8988T (cell line): Measurements from ENCODE around the gene GSE1.
A peak's percentile ranks its signal among the peaks of the same experiment; 100 is the strongest.

Source experiments
- DNase-seq: peaks from one replicate; pipeline ENCODE4 v3.0.0; 2011

Gene GSE1

DNA sequence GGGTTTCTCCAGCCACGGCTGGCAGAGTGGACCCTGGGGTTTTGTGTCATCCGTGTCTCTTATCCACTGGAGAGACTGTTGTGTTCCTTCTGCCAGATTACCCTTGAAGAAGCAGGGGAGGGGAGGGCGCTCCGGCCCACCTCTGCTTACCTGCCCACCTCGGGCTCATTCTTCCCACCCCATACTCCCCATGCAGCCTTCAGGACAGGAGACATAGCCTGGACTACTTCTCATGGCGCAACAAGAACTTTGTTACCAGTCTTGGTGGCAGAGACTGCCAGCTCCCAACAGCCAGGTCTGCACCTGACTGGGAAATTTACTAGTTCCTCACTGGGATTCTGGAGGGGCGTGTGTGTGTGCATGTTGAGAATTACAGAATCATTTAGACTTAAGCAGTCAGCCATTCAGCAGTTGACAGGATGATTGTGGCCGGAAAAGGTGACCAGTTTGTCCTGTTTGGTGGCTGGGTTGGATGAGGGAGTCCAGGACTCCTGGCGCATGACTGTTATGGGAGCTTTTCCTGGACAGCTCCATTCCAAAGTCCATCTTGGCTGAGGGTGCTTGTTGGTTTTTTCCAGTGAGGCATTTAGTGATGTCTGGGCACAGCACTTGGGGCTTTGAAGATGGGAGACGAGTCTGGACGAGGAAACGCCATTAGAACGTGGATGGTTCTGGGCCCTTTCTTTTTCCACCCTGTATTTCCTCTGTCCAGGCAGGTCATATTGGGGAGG, 8.7 kb downstream of the GSE1 start:
- DNase-seq: no peak

DNA sequence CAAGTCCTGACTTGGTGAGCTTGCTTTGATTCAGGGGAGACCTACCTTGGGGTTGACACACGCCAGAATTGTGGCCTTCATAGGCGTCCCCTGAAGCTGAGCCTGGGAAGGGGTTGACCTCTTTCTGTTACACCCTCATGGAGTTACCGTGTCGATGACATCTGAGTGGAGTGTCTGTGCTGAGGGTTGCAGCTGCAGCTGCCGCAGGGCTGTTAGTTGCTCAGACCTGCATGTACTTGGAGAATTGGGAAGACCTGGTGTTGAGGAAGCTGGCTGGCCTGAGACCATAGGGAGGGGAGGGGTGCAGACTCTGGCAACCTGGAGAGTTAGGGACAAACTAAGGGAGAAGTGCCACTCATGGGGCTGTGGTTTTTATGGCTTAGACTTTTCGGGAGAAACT, 9.6 kb downstream of the GSE1 start:
- no peak for DNase-seq

DNA sequence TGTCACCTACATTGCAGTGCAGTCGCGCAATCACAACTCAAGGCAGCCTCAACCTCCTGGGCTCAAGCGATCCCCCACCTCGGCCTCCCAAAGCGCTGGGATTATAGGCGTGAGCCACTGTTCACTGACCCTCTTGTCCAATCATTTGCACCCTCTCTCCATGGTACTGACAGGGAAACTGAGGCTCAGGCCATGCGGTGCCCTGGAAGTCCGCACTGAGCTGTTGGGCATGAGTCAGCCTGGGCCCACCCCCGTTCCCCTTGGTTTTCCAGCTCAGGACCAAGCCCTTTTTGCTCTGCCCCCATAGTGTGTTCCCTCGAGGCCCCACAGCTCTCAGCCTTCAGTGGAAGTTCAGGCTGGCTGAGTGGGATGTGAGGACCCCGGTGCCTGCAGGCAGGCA, 10.1 kb downstream of the GSE1 start:
- DNase-seq: no peak

DNA sequence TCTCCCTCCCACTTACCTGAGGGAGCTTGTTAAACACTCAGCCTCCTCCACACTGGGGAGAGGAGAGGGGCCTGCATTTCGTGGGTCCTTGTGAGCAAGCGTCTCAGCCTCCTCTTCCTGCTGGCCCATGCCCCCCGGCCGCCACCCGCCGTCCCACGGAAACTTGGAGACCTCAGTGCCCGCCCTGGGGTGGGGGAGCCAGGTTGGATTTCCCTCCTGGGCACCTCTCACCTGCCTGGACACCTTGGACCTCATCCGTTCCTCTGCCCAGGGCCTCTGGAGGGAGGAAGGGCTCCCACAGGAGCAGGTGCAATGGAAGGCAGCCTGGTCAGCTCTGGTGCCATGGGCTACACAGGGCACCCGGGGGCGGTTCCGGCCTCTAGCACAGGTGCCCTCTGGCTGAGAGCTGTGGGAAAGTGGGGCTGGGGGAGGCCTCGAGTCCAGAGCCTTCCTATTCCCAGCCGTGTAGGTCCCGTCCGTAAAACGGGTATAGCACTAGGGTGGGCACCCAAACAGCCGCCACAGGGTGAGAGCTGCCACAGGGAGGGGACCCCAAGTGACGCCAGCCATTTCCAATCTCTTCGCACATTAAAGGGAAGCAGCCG, 11.0 kb downstream of the GSE1 start:
- no peak for DNase-seq

DNA sequence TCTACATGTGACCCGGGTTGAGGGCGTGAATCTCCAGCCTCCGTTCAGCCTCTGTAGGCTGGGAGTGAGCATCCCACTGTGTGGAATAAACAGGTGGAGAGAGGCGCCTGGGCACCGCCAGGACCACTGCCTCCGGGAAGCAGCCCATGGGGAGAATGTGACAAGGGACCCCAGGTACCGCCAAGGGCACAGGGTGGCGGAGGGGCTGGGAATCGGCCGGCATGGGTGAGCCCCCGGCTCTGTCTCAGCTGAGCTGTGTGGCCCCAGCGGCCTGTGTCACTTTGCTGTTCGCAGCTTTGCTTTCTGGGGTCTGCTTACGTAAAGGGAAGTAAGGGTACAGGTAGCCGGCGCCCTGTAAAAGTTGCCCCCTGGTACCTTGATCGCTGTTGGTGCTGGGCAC, 11.5 kb downstream of the GSE1 start:
- DNase-seq: no peak

DNA sequence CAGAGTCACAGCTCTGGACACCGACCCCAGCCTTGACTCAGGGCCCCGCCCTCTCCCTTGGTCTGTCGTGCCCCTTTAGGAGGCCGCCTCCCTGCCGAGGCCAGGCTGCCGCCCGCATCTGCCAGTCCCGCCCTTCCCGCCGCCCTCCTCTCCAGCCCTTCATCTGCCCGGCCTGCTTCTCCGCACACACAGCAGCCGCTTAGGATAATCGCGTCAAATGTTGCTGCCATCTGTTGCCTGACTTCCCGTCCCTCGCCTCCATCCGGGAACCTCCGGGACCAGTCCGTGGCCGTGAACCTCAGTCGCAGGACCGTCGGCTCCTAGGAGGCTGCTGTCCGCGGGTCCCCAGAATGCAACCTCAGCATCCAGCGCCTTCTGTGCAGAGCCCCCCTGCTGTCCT, 11.9 kb downstream of the GSE1 start:
- DNase-seq: no peak

DNA sequence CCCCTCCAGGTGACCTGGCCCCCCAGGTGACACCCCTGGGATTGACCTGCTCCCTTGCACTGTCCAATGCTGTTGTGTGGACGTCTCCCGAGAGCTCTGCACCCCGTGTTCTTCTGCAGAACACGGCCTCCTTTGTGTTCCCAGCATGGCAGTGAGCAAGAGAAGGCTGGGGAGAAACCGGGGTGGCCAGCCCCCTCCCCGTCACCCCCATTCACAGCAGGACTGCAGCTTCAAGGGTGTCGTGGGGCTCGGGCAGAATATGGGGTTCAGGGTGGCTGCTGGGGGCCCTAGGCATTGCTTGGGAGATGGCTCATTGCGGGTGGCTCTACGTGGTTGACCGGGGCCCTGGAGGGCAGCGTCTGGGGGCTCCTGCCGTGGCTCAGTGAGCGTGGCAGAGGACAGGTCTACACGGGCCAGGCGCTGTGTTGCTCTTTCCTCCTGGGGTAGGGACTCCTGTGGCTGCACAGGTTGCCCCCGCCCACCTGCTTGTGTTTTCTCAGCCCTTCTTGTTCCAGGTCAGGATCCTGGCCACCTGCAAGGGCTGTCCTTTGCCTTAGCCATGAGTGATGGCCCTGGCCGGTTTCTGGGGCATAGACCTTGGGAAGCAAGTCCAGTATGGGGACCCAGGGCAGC, 12.5 kb downstream of the GSE1 start:
- DNase-seq: no peak

DNA sequence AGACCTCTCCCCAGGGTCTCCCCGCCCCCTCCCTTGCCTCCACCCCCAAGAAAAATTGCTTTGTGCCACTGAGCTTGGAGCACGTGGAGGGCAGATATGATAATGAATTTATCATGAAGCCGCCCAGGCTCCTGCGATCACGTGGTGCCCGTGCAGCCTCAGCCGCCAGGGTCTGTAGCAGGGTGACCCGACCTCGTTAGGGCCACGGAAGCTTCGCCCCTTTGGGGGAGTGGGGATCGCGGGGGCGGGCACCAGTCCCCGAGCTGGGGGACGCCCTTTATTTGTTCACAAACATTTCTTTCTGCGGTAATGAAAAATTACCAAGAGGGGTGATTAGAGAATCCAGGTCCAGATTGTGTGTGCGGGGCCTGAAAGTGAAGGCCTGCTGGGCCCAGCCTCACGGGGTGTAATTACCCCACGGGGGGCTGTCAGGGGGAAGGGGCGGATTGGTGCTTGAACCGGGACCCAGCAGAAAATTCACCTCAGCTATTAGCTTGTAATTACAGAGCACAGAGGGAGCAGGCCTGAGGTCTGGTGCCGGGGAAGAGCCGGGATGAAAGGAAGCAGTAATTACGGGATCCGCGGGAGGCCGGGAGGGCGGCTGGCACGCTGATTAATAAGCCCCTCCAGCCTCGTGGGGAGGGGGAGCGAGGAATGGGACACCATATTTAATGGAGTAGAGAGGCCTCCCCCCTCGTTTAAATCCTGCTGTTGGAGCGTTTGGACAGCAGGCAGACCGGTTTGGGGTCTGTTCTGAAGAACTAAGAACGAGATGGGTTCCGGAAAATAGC, 13.3 kb downstream of the GSE1 start:
- DNase-seq: no peak

DNA sequence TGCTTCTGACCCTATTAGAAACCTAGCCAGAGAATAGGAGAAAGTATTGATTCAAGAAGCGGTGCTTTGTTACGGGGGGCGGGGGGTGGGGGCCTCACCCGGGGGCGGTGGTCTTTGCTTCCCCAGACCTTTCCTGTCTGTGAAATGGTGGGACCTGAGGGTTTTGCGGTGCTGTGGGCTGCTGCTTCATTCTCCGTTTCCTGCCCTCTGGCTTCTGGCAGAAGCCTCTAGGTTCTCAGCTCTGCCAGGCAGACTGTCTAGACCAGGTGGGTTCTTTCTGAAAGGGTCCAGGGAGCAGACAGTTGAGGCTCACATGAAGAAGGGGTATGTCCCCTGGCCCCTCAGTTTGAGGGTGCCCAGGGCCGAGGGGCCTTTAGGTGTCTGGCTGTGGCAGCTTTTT, 14.0 kb downstream of the GSE1 start:
- DNase-seq: no peak

DNA sequence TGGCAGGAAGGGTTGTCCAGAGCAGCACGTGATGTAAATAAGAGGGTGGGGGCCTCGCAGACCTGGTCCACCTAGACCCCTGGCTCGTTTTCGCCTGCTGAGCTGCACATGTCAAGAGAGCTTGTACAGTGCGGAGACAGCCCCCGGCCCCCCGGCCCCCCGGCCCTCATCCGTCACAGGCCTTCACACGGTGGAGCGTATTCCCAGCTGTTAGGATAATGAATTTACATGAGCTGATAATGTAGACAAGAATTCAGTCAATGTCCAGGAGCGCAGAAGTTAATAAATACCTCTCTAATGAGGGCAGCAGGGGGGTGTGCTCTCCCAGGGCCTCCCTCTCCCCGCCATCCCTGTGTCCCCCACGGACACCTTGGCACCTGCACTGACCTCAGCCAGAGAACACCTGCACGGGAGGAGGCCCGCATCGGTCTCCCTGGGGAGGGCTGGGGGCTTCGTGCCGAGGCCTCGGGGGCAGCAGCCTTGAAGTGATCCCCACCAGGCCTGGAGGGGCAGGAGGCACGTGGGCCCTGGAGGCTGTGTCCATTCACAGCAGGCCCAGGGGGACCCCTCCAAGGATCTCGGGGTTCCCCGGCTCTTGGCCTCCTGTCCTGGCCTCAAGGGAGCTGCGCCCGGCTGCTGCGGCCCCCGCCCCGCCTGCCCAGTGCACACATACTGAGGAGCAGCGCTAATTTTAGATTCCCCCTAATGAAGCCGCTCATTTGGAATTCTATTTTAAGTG, 14.6 kb downstream of the GSE1 start:
- DNase-seq: no peak

DNA sequence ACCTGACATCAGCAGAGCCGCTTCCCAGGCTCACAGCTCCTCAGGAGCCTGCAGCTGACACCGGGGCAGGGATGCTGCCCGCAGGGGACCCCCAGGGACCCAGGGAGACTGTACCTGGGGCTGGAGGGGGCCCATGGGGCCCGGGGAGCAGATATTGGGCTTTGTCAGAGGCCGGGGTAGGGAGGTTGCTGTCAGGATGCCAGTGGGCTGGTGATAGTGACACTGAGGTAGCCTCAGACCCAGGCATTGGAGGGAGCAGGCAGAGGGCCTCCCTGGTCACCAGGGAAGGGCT, 15.1 kb downstream of the GSE1 start:
- no peak for DNase-seq

DNA sequence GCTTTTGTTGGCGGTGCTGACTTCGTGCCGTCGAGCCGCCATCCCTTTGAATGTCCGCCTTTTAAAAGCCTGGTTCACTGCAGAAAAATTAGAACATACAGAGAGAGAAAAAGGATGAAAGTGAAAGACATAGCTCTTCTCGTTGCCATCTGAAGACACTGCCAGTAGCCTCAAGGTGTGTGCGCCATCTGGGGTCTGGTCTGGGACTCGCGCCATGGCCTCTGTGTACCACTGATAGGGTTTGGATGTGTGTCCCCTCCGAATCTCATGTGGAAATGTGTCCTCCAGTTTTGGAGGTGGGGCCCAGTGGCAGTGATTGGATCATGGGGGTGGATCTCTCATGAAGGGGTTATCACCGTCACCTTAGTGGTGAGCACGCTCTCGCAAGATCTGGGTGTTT, 15.5 kb downstream of the GSE1 start:
- DNase-seq: peak; percentile 85

DNA sequence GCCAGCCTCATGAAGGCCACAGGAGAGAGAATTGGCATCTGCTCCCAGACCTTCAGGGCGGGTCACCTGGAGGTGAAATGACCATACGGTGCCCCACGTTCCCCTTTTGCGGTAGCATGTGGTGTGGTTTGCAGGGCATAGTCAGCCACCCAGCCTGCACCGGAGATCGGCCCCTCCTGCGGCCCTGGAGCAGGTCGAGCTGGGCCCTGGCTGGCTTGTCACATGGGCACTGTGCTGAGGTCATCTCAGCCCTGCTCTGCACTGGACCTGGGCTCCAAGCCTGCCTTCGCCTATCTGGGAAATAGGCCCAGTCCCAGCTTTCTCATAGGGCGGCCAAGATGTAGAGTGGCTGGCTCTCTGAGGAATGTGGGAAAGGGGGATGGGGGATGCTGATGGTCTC, 16.2 kb downstream of the GSE1 start:
- DNase-seq: no peak

DNA sequence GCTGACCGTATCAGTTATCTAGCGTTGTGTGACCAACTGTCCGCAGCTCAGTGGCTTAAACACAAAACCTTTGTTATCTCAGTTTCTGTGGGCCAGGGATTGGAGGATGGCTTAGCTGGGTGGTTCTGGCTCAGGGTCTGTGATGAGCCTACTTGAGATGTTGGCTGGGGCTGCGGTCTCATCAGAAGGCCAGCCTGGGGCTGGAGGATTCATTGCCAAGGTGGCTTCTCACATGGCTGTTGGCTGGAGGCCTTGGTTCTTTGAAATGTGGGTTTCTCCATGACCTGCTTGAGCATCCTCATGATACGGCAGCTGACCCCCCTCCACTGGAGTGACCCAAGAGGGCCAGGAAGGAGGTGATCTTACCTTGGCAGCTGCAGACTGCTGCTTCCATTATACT, 16.7 kb downstream of the GSE1 start:
- DNase-seq: no peak

DNA sequence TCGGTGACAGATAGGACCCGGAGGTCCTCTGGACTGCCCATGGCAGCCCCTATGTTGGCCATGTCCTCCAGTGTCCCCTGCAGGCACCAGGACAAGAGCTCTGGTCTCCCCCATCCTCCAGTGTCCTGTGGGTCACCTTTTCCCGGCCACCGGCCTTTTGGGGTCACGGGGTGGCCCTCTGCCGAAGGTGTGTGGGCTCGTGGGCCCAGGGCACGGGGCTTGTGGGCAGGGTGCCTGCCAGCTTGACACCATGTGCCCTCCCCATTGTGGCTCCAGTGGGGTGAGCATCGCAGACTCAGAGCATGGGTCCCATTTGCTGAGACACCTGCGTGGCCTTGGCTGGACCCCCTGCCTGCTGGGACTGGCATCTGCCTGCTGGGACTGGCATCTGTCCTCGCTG, 18.1 kb downstream of the GSE1 start:
- DNase-seq: no peak

DNA sequence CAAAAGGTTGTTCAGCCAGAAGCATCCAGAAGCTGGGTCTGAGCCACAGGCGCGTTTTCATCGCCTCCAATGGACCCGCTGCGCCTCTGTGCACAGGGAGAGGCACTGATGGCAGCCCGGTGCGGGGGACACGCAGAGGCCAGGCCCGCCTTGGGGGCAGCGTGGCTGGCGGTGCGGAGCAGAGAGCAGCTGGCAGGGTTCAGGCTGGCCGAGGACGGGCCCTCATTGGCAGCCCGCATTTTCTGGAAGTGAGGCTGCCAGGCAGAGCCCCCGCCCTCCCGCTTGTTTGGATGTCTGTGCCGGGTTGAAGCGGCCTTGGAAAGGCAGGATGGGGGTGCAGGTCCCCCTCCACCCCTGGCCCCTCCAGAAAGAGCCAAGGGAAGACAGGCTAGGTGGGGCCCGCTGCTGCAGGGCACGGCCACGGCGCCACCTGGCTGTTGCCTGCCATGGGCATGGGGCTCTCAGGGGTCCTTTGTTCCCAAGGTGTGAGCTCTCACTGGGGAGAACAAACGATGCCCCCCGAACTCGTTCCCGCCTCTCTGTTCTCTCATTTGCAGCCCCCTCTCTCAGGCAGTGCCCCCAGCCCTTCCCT, 18.8 kb downstream of the GSE1 start:
- no peak for DNase-seq

DNA sequence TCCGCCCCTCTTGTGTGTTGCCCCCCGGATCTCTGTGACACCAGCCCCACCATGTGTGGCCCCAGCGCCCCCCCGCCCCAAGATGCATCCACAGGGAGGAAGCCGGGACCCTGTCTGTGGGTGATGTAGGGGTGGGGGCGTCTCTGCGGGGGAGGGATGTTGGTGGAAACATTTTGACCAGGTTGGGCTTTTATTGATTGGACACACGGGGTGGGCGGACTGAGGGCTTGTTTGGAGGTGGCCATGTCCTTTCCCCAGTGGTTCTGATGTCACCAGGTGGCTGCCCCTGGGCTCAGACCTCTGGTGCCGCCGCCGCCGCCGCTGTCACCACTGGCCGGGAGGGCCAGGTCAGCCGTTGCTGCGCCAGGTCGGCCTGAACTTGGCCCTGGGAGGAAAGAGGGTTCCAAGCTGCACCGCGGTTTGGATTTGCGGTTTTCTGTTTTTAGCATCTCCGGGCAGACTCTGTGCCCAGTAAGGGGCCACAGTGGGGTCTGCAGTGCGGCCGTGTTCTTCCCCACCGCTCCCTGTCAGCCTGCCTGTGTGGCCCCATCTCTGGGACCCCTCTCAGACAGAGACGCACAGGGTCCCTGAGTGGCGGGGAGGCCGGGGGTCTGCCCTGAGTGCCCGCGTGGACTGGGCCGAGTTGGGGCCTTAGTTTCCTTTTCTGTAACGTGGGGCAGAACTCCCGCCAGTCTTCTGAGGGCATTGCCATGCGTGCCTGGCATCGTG, 19.8 kb downstream of the GSE1 start:
- DNase-seq: no peak

DNA sequence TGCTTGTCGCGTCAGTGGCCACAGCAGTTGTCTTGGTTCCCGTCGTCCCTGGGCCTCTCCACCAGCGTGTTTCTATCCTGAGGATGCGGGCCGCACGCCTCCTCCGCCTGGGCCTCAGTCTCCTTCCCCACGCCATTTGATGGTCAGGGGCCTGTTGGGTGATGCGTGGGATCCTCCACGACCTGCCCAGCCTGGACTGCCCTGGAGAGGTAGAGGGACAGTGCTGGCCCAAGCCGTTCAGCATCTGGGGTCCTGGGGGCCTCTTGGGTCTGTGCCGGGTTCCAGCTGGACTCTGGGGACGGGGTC, 20.3 kb downstream of the GSE1 start:
- DNase-seq: no peak

DNA sequence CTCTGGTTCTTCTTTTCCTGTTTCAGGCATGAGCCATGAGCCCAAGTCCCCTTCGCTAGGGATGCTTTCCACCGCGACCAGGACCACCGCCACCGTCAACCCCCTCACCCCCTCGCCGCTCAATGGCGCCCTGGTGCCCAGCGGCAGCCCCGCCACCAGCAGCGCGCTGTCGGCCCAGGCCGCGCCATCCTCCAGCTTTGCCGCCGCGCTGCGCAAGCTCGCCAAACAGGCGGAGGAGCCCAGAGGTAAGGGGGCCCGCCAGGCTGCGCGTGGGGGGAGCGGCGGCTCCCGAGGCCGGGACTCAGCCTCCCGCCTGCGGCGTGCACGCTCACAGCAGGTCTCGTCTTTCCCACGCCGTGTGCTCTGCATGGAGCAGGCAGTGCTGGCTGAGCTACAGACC, 20.8 kb downstream of the GSE1 start:
- no peak for DNase-seq

DNA sequence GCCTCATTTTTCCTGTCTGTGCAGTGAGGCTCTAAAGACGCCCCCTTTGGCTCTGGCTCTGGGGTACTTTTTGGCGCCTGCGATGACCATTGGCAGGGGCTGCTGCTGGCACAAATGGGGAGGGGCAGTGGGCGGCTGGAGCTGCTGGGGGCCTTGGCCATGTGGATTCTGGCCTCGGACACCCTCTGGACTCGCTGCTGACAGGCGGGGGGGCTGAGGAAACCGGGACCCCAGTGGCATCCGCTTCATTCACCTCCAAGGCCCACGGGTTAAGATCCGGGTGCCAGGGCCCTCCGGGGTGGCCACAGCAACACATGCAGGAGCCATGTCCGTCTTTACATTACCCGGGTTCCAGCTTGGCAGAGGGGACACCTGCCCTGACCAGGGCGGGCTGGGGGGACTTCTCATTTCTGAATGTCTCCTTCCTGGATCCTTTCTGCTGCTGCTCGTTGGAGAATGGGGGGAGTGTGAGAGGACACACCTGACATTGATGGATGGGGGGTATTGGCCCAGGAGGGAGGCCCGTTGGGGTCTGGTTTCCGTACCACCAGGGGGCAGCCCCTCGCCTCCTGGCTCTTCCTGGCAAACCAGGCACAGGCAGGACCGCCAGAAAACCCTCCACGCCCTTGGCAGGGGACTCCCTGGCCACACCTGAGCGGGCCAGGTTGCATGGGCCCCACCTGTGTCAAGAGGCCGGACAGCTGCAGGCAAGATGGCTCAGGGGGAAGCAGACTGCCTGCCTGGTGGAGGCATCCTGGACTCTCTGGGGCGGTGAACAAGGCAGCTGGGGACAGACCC, 21.8 kb downstream of the GSE1 start:
- DNase-seq: peak; percentile 94

DNA sequence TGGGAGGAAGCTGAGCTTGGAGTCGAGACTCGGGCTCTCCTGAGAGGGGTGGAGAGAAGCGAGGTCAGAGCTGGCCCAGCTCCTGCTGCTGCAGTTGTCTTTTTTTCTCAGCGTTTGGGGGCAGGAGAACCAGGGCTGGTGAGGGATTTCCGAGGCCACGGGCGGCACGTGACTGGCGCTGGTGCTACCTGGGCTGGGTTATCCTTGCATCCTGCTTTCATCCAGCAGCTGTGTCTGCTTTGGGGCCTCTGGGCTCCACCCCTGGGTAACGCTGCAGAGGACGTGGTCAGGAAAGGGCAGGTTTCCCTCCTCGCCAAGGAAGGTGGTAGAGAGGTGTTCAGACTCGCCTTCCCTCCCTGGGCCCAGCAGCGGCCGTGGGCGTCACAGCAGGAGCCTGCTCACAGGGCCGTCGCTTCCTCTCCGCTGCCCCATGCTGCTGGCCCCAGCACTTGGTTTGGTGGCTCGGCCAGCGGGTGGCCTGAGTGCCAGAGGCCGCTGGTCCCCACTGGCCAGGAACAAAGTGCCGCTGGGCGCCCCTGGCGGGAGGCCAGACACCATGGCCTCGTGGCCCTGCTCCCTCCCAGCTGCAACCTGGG, 22.5 kb downstream of the GSE1 start:
- DNase-seq: peak; percentile 80
